ENCODE measurements around the gene SETD1B.

Gene SETD1B

GRCh38 chr12:121795034-121795968 lies 8.5 kb upstream of the SETD1B start:
- DNase-seq (ENCODE audit: low read depth, low spot score): peak; percentile 92

- peak; percentile 95 for DNase-seq (ENCODE audit: low read depth, low spot score)
Measured at GRCh38 chr12:121796855-121797751, 6.7 kb upstream of the SETD1B start.

- peak; percentile 95 for DNase-seq (ENCODE audit: low read depth, low spot score)
Measured at GRCh38 chr12:121797937-121798786, 5.6 kb upstream of the SETD1B start.

GRCh38 chr12:121798787-121799155 lies 5.0 kb upstream of the SETD1B start:
- peak; percentile 63 for DNase-seq (ENCODE audit: low read depth, low spot score)

GRCh38 chr12:121799156-121799841 lies 4.5 kb upstream of the SETD1B start:
- DNase-seq (ENCODE audit: low read depth, low spot score): peak; percentile 87

- DNase-seq (ENCODE audit: low read depth, low spot score): peak; percentile 94
Measured at GRCh38 chr12:121799842-121800693, 3.7 kb upstream of the SETD1B start.

- DNase-seq (ENCODE audit: low read depth, low spot score): peak; percentile 83
Measured at GRCh38 chr12:121800694-121801594, 2.9 kb upstream of the SETD1B start.

- peak; percentile 74 for DNase-seq (ENCODE audit: low read depth, low spot score)
Measured at GRCh38 chr12:121801595-121802484, 2.0 kb upstream of the SETD1B start.

GRCh38 chr12:121802485-121802842 lies 1.3 kb upstream of the SETD1B start:
- no peak for DNase-seq (ENCODE audit: low read depth, low spot score)

- DNase-seq (ENCODE audit: low read depth, low spot score): peak; percentile 98
Measured at GRCh38 chr12:121802843-121803698, 738 bp upstream of the SETD1B start.

GRCh38 chr12:121804417-121805111 lies 755 bp downstream of the SETD1B start:
- no peak for DNase-seq (ENCODE audit: low read depth, low spot score)

GRCh38 chr12:121805171-121806008 lies 1.6 kb downstream of the SETD1B start:
- peak; percentile 53 for DNase-seq (ENCODE audit: low read depth, low spot score)

GRCh38 chr12:121806009-121806545 lies 2.3 kb downstream of the SETD1B start:
- DNase-seq (ENCODE audit: low read depth, low spot score): no peak

GRCh38 chr12:121806546-121807423 lies 3.0 kb downstream of the SETD1B start:
- DNase-seq (ENCODE audit: low read depth, low spot score): peak; percentile 64
